OCI-LY7 (cell line): ENCODE measurements around the gene HSDL2. TPM values are rescaled to one million over a fixed set of nuclear protein-coding genes. Genes with fewer than 3 reads are reported as not detected.
"Not testable (repeated sequence)": the region's sequence is repeated elsewhere in the genome, so short reads cannot be mapped to it uniquely, and the experiment has no call there.

Experiments
- BruUV-seq: library from RNA; stranded (reverse); fragments of 400-500 nt; replicated peaks from 2 replicates; lab custom pipeline; 2021; lab: Mats Ljungman, UMichigan
- CTCF ChIA-PET: fragments of 300-600 bp; sonication (Branson Sonifier 250); formaldehyde crosslinking; loops from one replicate; lab custom pipeline; 2022; ENCODE audit warnings: antibody characterized with exemption; ENCODE audit not compliant: unreplicated experiment; lab: Charles Lee
- POLR2A ChIA-PET: fragments of 300-600 bp; sonication (Branson Sonifier 250); formaldehyde crosslinking; loops from one replicate; lab custom pipeline; 2022; ENCODE audit warnings: antibody characterized with exemption; lab: Charles Lee
- DNase-seq: peaks from one replicate; pipeline ENCODE4 v3.0.0-alpha.2; 2015; ENCODE audit warnings: low spot score
- H2AFZ ChIP-seq: fragments of 200-600 bp; sonication (generic), shearing (Covaris generic); 2 replicates; pipeline ENCODE4 v1.6.1; 2014; ENCODE audit warnings: mild to moderate bottlenecking, antibody characterized with exemption, low read length, moderate library complexity
- H3K27ac ChIP-seq: fragments of 200-600 bp; sonication (generic); 2 replicates; pipeline ENCODE4 v1.5.1; 2014; ENCODE audit warnings: mixed run types, low read depth, mild to moderate bottlenecking, moderate library complexity, low read length, inconsistent platforms; ENCODE audit not compliant: poor library complexity, severe bottlenecking
- H3K36me3 ChIP-seq: fragments of 200-600 bp; sonication (generic); 2 replicates; pipeline ENCODE4 v1.6.1; 2014; ENCODE audit warnings: mild to moderate bottlenecking, antibody characterized with exemption, low read length, moderate library complexity, mixed read lengths; ENCODE audit not compliant: insufficient read depth
- H3K4me1 ChIP-seq: fragments of 200-600 bp; sonication (generic); 2 replicates; pipeline ENCODE4 v1.5.1; 2014; ENCODE audit warnings: mild to moderate bottlenecking, low read length; ENCODE audit not compliant: insufficient read depth, poor library complexity, severe bottlenecking
- H3K4me2 ChIP-seq: fragments of 200-600 bp; sonication (generic); 2 replicates; pipeline ENCODE4 v1.6.1; 2014; ENCODE audit warnings: mild to moderate bottlenecking, low read length
- H3K4me3 ChIP-seq: fragments of 200-600 bp; sonication (generic); 2 replicates; pipeline ENCODE4 v1.5.1; 2014; ENCODE audit warnings: mild to moderate bottlenecking, low read depth, low read length; ENCODE audit not compliant: poor library complexity, severe bottlenecking
- H3K79me2 ChIP-seq: fragments of 200-600 bp; sonication (generic); 2 replicates; pipeline ENCODE4 v1.6.1; 2016; ENCODE audit warnings: low read depth, mild to moderate bottlenecking, low read length, moderate library complexity, mixed read lengths; ENCODE audit not compliant: insufficient read depth
- H3K9me2 ChIP-seq: fragments of 200-600 bp; sonication (generic); 2 replicates; pipeline ENCODE4 v1.6.1; 2016; ENCODE audit warnings: mild to moderate bottlenecking, low read length, mixed read lengths; ENCODE audit not compliant: insufficient read depth
- H3K9me3 ChIP-seq: fragments of 200-600 bp; sonication (generic); 2 replicates; pipeline ENCODE4 v1.6.1; 2014; ENCODE audit warnings: mild to moderate bottlenecking, mixed run types, low read length, mixed read lengths
- H4K20me1 ChIP-seq: fragments of 200-600 bp; sonication (generic); 2 replicates; pipeline ENCODE4 v1.6.1; 2014; ENCODE audit warnings: mild to moderate bottlenecking, antibody characterized with exemption, low read length, moderate library complexity, mixed read lengths; ENCODE audit not compliant: insufficient read depth
- CTCF ChIP-seq: fragments of 200-600 bp; sonication (generic); conservative IDR thresholded peaks from 2 replicates; pipeline ENCODE4 v1.5.1; 2014; ENCODE audit warnings: mild to moderate bottlenecking, antibody characterized with exemption, low read length, moderate library complexity, mixed read lengths
- EZH2phosphoT487 ChIP-seq: fragments of 200-600 bp; sonication (generic); IDR thresholded peaks from 2 replicates; pipeline ENCODE4 v1.6.1; 2018; ENCODE audit warnings: low read depth, borderline replicate concordance, mild to moderate bottlenecking, mixed run types, antibody characterized with exemption, low read length, moderate library complexity, mixed read lengths
- intact Hi-C: fragments of 100-400 bp; cut with micrococcal nuclease; formaldehyde crosslinking; loops from one replicate; pipeline ENCODE4 v1.10.0; 2022; ENCODE audit not compliant: unreplicated experiment
- total RNA-seq, 2 experiments: library from RNA; depleted of rRNA in 1 of 2; stranded (reverse); fragments of >200 nt in 1 of 2; shearing (Covaris generic) in 1 of 2; gene quantifications; 2 replicates each; pipeline ENCODE4 v1.2.3, GENCODE V29; 2014 to 2022

The HSDL2 gene
- total RNA-seq, 2 experiments from 2014 or later: 12.7 to 16.6 TPM

GRCh38 chr9:112384690-112385089 is 4.8 kb downstream of the HSDL2 start:
- no peak for TF ChIP-seq EZH2phosphoT487
- no peak for TF ChIP-seq CTCF
- Histone ChIP-seq H3K79me2 (peaks cover 15% of the 10 kb centered on the region; the same call in 1 of the 2 replicates), H3K4me2 (peak overlapping the region; percentile 37; the same call in 1 of the 2 replicates), H3K4me1 (peaks cover 32% of the 10 kb centered on the region), H3K36me3 (no peaks in the 10 kb centered on the region), H3K9me2 (no peaks in the 10 kb centered on the region), H3K9me3 (no peaks in the 10 kb centered on the region), H2AFZ (no peak overlapping the region), H3K27ac (no peak overlapping the region), H4K20me1 (no peaks in the 10 kb centered on the region), H3K4me3 (no peak overlapping the region)
- BruUV-seq: no TSS peak
- CTCF ChIA-PET: no interaction called here
- intact Hi-C loops: loop anchor here (5.0 kb wide), 1 partner anchor 333 kb away; the partner anchor contains the start of gene INIP
- POLR2A ChIA-PET: interaction anchor here (0.6 to 0.8 kb wide), 2 partner anchors 15 to 331 kb away, joined by 3 read pairs; no protein-coding TSS in a partner anchor
- peak; percentile 27 for DNase-seq

DNA sequence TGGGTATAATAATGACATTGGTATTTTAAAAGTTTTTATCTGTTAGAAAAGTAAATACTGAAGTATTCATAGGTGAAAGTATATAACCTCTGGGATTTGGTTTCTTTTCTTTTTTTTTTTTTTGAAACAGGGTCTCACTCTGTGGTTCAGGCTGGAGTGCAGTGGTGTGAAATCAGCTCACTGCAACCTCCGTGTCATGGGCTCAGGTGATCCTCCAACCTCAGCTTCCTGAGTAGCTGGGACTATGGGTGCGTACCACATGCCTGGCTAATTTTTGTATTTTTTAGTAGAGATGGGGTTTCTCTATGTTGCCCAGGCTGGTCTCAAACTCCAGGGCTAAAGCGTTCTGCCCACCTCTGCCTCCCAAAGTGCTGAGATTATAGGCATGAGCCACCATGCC is 7.2 kb downstream of the HSDL2 start:
- no peaks in the 10 kb centered on the region for H3K36me3 ChIP-seq
- DNase-seq: no peak
- H3K4me2 ChIP-seq: no peak overlapping the region
- H3K9me2 ChIP-seq: no peaks in the 10 kb centered on the region
- peaks cover 23% of the 10 kb centered on the region for H3K4me1 ChIP-seq
- H3K27ac ChIP-seq: no peak overlapping the region
- H4K20me1 ChIP-seq: no peaks in the 10 kb centered on the region
- POLR2A ChIA-PET: no interaction called here
- no peak overlapping the region for H3K4me3 ChIP-seq
- no peaks in the 10 kb centered on the region for H3K9me3 ChIP-seq
- CTCF ChIA-PET: interaction anchor here (0.6 kb wide), 1 partner anchor 341 kb away, joined by 3 read pairs; no protein-coding TSS in a partner anchor
- no TSS peak for BruUV-seq
- peaks cover 9% of the 10 kb centered on the region; the same call in 1 of the 2 replicates for H3K79me2 ChIP-seq
- no peak overlapping the region for H2AFZ ChIP-seq
- TF ChIP-seq EZH2phosphoT487 (no peak), CTCF (no peak)
- intact Hi-C loops: no loop called here

DNA sequence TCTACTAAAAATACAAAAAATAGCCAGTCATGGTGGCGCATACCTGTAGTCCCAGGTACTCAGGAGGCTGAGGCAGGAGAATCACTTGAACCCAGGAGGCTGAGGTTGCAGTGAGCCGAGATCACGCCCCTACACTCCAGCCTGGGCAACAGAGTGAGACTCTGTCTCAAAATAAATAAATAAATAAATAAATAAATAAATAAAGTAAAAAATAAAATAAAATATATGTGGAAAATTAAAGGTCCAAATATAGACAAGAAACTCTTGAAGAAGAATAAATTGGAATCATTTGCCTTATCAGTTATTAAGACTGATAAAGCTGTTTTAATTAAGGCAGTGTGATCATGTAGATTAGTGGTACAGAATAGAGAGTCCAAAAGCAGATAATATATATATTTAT is 10.0 kb downstream of the HSDL2 start:
- H4K20me1 ChIP-seq, CTCF ChIA-PET, intact Hi-C loops, H3K27ac ChIP-seq, H3K9me3 ChIP-seq, DNase-seq, H3K9me2 ChIP-seq, H3K79me2 ChIP-seq, BruUV-seq, H3K4me2 ChIP-seq, H3K4me1 ChIP-seq, H3K4me3 ChIP-seq, H2AFZ ChIP-seq, H3K36me3 ChIP-seq, POLR2A ChIA-PET: not testable (repeated sequence)

DNA sequence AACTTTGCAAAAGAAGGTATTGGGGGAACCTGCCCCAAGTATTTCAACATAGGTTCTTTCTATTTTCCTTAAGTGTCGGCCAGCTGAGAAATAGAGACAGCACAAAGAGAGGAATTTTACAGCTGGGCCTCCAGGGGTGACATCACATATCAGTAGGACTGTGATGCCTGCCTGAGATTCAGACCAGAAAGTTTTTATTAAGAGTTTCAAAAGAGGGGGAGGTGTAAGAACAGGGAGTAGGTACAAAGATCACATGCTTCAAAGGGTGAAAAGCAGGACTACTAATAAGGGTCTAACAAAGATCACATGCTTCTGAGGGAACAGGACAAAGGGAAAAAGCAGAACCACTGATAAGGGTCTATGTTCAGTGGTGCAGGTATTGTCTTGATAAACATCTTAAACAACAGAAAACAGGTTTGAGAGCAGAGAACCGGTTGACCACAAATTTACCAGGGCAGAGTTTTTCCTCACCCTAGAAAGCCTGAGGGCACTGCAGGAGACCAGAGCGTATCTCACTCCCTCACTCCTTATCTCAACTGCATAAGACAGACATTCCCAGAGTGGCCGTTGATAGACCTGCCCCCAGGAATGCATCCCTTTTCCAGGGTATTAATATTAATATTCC is 12.1 kb downstream of the HSDL2 start:
- H3K9me3 ChIP-seq, CTCF ChIA-PET, H3K27ac ChIP-seq, H2AFZ ChIP-seq, intact Hi-C loops, POLR2A ChIA-PET, H3K4me3 ChIP-seq, DNase-seq, H3K4me2 ChIP-seq, BruUV-seq, H3K79me2 ChIP-seq, H4K20me1 ChIP-seq, H3K36me3 ChIP-seq, H3K9me2 ChIP-seq, H3K4me1 ChIP-seq: not testable (repeated sequence)

GRCh38 chr9:112393146-112393545 is 13.2 kb downstream of the HSDL2 start:
- POLR2A ChIA-PET, CTCF ChIA-PET, H3K9me3 ChIP-seq, H3K4me3 ChIP-seq, H4K20me1 ChIP-seq, H3K27ac ChIP-seq, H3K4me1 ChIP-seq, H3K4me2 ChIP-seq, DNase-seq, BruUV-seq, H3K9me2 ChIP-seq, H3K79me2 ChIP-seq, H2AFZ ChIP-seq, intact Hi-C loops, H3K36me3 ChIP-seq: not testable (repeated sequence)
